Endothelial cell (in vitro differentiated cells): Measurements from ENCODE around the gene LEKR1. TPM values are rescaled to one million over a fixed set of nuclear protein-coding genes. Genes with fewer than 3 reads are reported as not detected.

Experiments
- DNase-seq: peaks from one replicate; pipeline ENCODE4 v3.0.0; 2021; ENCODE audit warnings: low spot score
- H3K27ac Mint-ChIP-seq: one replicate; pipeline ENCODE4 v1.8.0; 2021; ENCODE audit warnings: mixed read lengths, inconsistent platforms; ENCODE audit not compliant: unreplicated experiment
- H3K27me3 Mint-ChIP-seq: one replicate; pipeline ENCODE4 v1.8.0; 2021; ENCODE audit warnings: mild to moderate bottlenecking, moderate library complexity, mixed read lengths, inconsistent platforms; ENCODE audit not compliant: unreplicated experiment
- H3K36me3 Mint-ChIP-seq: one replicate; pipeline ENCODE4 v1.8.0; 2021; ENCODE audit warnings: mild to moderate bottlenecking, low read depth, mixed read lengths, inconsistent platforms; ENCODE audit not compliant: unreplicated experiment
- H3K4me1 Mint-ChIP-seq: one replicate; pipeline ENCODE4 v1.8.0; 2021; ENCODE audit warnings: mild to moderate bottlenecking, mixed read lengths, inconsistent platforms; ENCODE audit not compliant: unreplicated experiment
- H3K4me3 Mint-ChIP-seq: one replicate; pipeline ENCODE4 v1.8.0; 2021; ENCODE audit warnings: mild to moderate bottlenecking, mixed read lengths, inconsistent platforms; ENCODE audit not compliant: unreplicated experiment
- H3K9me3 Mint-ChIP-seq: one replicate; pipeline ENCODE4 v1.8.0; 2021; ENCODE audit warnings: mixed read lengths, inconsistent platforms; ENCODE audit not compliant: unreplicated experiment
- total RNA-seq: library from RNA; stranded (reverse); fragmentation: NEBNext Ultra II Directional; extraction: Animal tissue kit (Norgen Biotek cat#: 25700); gene quantifications from one replicate; pipeline ENCODE4 v1.2.1, GENCODE V29; 2021; ENCODE audit not compliant: unreplicated experiment
- TF ChIP-seq, protein P1 (sequence below): fragments of 200-600 bp; sonication (generic); IDR thresholded peaks from one replicate; pipeline ENCODE4 v1.5.0; 2021; ENCODE audit warnings: antibody characterized with exemption; ENCODE audit not compliant: unreplicated experiment

The LEKR1 gene
- total RNA-seq, 1 donor from 2014 or later: 0.18 TPM

DNA sequence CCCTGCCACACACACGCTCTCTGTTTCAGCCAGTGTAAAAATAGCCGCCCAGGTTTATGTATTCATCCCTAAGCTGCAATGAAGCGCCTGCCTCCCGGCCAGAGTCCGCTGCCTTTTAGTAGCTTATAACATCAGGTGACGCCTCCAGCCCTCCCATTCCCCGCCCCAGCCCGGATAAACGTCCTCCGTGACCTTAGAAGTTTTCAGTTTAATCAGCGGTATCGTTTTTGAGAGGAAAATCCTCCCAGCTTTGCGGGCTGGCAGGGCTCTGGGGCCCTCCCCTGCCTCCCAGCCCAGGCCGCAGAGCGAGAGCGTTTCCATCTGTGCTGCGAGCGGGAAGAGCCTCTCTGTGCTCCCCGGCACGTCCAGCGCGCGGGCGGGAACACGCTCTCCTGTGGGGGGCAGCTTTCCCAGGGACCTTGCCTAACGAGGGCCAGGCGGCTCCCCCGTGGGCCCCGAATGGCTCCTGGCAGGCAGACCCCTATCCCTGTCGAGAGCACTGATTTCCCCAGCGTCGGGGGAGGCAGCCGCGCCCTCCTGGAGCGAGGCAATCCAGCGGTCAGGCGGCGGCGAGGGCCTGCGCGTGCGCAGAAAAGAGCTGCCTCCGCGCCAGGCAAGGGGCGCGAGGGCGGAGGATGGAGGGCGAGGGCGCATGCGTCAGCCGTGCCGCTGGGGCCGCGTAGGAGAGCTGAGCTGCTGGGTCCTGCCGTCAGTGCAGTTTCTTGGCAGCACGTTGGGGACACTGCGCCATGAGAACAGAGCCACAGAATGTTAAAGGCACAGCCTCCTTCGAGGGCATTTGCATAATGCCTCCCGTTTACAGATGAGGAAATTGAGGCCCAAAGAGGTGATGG is 262.7 kb downstream of the LEKR1 start:
- Mint-ChIP-seq H3K27ac (peak overlapping the region; percentile 94), H3K36me3 (peaks cover 4% of the 10 kb centered on the region), H3K27me3 (peaks cover 16% of the 10 kb centered on the region), H3K9me3 (no peaks in the 10 kb centered on the region), H3K4me1 (peaks cover 64% of the 10 kb centered on the region), H3K4me3 (peak overlapping the region; percentile 86)
- DNase-seq: peak; percentile 95
- TF ChIP-seq, protein P1, sequence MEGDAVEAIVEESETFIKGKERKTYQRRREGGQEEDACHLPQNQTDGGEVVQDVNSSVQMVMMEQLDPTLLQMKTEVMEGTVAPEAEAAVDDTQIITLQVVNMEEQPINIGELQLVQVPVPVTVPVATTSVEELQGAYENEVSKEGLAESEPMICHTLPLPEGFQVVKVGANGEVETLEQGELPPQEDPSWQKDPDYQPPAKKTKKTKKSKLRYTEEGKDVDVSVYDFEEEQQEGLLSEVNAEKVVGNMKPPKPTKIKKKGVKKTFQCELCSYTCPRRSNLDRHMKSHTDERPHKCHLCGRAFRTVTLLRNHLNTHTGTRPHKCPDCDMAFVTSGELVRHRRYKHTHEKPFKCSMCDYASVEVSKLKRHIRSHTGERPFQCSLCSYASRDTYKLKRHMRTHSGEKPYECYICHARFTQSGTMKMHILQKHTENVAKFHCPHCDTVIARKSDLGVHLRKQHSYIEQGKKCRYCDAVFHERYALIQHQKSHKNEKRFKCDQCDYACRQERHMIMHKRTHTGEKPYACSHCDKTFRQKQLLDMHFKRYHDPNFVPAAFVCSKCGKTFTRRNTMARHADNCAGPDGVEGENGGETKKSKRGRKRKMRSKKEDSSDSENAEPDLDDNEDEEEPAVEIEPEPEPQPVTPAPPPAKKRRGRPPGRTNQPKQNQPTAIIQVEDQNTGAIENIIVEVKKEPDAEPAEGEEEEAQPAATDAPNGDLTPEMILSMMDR: no peak

DNA sequence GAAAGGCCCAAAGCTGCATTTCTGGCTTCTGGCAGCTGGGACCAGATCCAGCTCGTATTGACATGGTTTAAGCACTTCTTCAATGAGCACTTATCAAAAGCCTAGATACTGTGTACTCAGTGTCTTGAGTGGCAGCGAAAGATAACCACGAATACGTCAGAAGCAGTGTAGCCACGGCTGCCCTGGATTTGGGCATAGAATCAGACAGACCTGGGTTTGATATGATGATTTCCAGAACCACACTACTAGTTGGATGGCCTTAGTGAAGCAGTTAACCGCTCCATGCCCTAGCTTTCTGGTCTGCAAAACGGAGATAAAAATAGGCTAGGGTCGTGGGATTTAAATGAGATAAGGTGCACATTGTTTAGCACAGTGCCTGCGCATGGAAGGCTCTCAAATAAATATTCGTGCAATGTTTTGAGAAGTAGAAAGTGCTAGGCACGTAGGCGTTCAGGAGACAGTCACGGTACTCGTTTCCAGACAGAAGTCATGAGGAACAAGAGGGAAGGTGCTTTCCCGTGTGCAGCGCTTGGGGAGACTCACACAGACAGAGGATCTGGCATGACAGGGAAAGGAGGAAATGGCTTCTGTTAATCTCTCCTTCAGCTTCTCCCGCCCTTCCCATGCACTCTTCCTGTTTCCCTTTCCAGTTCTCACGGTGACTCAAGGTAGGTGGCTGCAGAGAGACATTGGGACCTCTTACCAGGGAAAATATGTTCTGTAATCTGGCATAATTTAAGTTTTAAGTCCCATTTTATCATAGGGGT is 263.5 kb downstream of the LEKR1 start:
- DNase-seq: peak; percentile 33
- Mint-ChIP-seq H3K27ac (peak overlapping the region; percentile 94), H3K4me3 (peak overlapping the region; percentile 64), H3K36me3 (peaks cover 4% of the 10 kb centered on the region), H3K4me1 (peaks cover 68% of the 10 kb centered on the region), H3K9me3 (no peaks in the 10 kb centered on the region), H3K27me3 (peaks cover 14% of the 10 kb centered on the region)
- TF ChIP-seq, protein P1: no peak

DNA sequence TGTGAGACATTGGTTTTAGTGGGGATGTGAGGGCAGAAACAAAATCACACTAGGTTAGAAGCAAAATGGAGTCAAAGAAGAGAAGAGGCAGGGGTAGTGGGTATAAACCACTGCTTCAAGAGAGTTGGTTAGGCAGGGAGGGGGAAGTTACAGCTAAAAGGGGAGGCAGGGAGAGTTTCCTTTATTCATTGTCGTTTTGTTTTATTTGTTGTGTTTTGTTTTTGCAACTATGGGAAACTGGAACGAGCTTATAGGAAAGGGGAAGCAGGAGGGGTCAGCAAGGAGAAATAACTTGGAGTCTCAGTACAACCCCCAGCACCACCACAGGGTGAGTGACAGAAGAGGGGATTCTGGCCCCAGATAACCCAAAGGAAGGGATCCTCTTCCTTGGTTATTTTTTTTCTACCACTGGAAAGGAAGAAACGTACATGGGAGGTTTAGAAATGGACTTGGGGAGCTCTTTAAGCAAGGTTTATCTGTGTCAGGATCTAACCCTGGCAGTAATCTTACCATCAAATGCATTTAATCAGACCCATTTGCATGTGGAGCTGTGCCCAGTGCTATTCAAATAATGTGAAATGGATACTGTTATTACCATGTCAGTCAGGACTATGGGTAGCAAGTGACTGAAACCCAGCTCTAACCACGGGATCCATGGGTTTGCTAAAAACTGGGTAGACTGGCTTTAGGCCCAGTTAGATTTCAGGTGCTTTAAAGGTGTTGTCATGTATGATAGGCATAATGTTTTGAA is 265.1 kb downstream of the LEKR1 start:
- no peak overlapping the region for H3K4me3 Mint-ChIP-seq
- no peaks in the 10 kb centered on the region for H3K9me3 Mint-ChIP-seq
- H3K27ac Mint-ChIP-seq: peak overlapping the region; percentile 94
- DNase-seq: peak; percentile 21
- H3K36me3 Mint-ChIP-seq: peaks cover 4% of the 10 kb centered on the region
- peaks cover 16% of the 10 kb centered on the region for H3K27me3 Mint-ChIP-seq
- peaks cover 72% of the 10 kb centered on the region for H3K4me1 Mint-ChIP-seq
- TF ChIP-seq, protein P1: no peak

DNA sequence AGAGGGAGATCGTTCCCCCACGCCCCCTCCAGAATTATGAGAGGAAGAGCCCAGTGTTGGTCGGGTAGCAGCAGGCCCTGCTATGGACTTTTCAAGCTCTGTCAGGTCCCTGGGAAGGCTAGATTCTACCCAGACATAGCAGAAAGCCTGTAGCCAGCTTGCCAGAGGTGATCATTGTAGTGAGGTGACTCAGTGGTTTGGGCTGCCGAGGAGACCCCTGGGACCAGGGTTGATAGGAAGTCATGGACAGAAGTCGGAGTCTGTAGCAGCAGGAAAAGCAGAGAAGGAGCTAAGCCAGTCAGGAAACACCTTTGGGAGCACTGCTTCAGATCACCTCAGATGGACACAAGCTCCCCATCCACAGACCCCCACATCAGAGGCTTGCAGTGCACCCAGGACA is 266.1 kb downstream of the LEKR1 start:
- peak overlapping the region; percentile 94 for H3K27ac Mint-ChIP-seq
- DNase-seq: no peak
- no peak overlapping the region for H3K4me3 Mint-ChIP-seq
- TF ChIP-seq, protein P1: no peak
- H3K9me3 Mint-ChIP-seq: no peaks in the 10 kb centered on the region
- H3K27me3 Mint-ChIP-seq: peaks cover 17% of the 10 kb centered on the region
- peaks cover 4% of the 10 kb centered on the region for H3K36me3 Mint-ChIP-seq
- peaks cover 62% of the 10 kb centered on the region for H3K4me1 Mint-ChIP-seq
